SK-N-DZ (cell line): ENCODE results near the gene LRRC37A.
"Not testable (repeated sequence)": the region's sequence is repeated elsewhere in the genome, so short reads cannot be mapped to it uniquely, and the experiment has no call there.

ENCODE experiments used
- DNase-seq: peaks from one replicate; pipeline ENCODE4 v3.0.0-alpha.2; 2015; ENCODE audit warnings: low spot score
- small RNA-seq, 2 experiments: library from RNA; depleted of rRNA; stranded (forward); fragments of <200 nt; gene quantifications; one replicate each; pipeline ENCODE3, GENCODE V24; 2014

LRRC37A gene

DNA sequence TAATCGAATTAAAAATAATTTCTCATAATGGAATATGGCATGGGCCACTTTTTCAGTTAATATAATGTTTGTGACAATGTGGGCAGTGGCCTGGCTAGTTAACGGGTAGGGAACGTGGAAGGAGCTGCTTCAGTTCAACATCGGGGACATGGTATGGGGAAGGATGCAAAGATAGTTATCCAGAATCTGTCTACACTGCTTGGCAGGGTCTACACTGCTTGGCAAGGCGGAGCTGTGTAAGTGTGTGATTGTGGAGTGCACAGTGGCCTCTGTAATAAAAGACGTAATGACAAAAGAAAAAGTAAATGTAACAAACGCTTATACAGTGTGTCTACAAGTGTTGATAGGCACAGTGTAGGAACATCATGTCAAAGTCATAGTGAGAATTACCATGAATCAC, 7.3 kb upstream of the LRRC37A start:
- not testable (repeated sequence) for DNase-seq

DNA sequence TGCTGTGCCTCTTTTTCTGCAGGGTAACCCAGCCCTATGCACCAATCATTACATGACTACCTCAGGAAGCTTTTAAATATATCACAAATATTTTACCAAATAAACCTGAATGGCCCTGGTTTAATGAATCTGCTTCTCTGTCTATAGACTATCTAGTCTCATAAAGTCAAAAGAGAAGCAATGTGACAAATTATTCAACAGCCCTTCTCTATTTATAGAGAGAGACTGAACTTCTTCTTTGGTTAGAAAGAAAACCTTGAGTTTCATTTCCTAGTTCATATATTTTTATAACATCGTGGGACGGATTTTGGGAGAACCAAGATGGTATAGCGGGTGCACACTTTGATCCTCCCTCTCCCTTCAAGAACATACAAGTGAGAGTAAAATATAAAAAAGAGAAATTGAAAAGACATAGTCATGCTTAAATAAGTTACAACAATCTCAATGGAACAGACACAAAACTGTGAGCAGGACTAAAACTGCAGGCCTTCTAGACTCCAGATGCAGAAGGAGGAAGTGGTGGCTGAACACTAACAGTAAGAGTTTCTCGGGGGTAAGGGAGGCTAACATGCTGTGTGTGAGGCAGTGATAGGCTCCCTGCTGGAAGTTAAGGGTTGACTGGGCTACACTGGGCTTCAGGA, 3.9 kb upstream of the LRRC37A start:
- not testable (repeated sequence) for DNase-seq

DNA sequence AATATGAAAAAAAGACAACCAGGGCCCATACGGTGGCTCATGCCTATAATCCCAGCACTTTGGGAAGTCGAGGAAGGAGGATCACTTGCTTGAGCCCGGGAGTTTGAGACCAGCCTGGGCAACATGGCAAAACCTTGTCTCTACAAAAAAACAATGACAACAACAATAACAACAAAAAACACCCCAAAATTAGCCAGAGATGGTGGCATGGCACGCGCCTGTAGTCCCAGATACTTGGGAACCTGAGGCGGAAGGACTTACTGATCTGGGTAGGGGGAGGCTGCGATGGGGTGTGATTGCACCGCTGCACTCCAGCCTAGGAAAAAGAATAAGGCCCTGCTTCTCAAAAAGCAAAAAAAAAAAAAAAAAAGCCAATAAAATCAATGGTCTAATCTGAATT, 3.3 kb upstream of the LRRC37A start:
- DNase-seq, result not testable (repeated sequence)

DNA sequence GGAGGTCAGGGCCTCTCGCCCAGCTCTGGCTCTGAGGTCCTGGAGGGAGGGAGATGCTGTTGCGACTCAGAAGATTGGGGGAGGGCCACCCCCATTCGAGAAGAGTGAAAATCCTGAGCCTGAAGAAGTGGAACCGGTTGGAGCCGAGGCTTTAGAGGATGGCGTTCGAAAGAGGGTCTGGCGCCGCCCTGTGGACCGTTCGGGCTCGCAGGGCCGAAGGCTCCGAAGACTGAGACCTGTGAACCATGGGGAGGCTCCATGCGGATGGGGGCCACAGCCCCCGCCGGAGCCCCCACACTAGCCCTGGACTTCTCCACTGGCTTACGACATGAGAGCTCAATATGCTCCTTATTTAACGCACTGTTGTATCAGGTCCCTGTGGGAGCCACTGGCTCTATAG, 46.3 kb downstream of the LRRC37A start:
- DNase-seq, result not testable (repeated sequence)

DNA sequence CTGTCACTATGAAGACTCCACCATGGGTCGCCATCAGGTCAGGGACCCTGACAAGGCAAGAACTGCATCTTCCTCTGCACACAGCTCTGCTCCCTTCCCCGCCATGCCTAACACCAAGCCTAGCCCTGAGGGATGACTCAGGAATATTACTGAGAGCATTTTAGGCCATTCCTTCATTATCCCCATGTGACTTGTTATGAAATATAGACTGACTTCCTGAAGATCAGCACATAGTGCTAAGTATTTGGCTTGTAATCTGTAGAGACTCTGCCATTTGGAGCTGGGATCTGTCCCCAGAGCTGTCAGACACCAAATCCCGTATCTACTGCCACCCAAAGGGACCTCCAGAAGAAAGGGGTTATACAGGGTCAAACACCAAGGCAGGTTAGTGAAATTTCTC, 47.2 kb downstream of the LRRC37A start:
- DNase-seq, result not testable (repeated sequence)

DNA sequence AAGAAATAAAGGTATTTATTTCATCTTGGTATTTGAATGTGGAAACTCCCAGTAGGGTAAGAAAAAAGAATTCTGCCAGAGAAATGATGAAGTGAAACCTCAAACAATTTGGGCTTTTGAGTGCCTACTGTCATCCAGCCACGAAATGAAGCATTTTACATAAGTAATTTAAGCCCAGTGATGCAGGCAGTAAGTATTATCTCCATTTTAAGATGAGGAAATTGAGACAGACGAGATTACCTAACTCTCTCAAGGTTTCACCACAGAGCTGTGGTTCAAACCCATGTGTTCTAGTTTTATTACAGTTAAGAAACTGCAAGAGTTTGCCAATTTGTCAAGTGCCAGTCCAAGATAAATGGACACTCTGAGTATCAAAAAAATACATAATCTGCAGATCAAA, 53.4 kb downstream of the LRRC37A start:
- not testable (repeated sequence) for DNase-seq

DNA sequence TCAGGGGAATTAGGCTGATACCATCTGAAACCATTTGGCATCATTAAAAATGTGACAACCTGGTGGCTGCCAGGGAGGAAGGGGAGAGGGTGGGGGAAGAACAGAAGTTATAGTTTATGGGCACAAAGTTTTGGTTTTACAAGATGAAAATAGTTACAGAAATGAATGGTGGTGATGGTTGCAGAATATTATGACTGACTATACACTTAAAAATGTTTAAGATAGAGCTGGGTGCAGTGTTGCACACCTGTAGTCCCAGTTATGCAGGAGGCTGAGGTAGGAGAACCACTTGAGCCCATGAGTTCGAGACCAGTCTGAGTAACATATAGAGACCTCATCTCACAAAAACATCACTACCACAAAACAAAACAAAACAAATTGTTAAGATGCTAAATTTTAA, 54.1 kb downstream of the LRRC37A start:
- DNase-seq, result not testable (repeated sequence)

DNA sequence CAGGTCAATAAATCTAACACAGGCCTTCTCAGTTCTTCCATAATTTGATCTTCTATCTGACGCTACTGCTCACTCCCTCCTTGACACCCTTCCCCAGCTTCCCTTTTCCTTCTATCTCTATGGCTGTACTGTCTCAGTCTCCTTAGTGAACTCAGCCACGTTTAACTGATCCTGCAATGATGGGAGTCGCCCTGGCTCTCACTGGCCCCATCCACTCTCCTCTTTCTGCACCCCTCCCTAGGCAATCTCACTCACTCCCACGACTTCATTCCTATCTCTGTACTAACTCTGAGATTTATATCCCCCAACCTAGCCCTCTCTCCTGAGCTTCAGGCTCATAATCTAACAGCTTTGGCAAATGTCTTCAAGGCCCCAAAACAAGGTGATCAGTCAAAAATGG, 58.9 kb downstream of the LRRC37A start:
- DNase-seq, result not testable (repeated sequence)

DNA sequence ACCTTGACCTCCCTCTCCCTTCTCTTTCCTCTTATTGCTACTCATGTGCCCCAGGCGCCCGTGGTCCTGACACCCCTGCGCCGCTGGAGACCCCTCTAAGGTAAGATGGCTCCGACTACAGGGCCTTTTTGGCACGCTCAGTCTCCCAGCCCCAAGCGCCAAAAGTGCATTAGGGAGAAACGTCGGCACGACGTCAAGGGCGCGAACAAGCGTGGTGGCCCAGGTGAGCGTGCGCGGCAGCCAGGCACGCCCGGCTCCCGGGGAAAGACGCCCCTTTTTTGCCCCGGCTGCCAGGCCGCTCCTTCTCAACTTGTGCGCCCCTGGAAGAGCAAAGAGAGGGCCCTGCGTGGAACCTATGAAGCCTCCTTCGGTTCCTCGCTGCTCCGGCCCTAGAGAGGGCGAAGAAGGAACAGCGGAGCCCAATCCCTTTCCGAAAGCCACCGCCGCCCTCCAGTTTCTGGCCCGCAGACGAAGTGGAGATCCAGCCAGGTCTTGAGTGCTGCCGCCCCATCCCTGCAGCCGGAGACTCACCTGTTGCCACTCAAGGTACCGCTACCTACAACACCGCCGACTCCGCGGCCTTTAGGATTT, 66.3 kb downstream of the LRRC37A start:
- not testable (repeated sequence) for DNase-seq

DNA sequence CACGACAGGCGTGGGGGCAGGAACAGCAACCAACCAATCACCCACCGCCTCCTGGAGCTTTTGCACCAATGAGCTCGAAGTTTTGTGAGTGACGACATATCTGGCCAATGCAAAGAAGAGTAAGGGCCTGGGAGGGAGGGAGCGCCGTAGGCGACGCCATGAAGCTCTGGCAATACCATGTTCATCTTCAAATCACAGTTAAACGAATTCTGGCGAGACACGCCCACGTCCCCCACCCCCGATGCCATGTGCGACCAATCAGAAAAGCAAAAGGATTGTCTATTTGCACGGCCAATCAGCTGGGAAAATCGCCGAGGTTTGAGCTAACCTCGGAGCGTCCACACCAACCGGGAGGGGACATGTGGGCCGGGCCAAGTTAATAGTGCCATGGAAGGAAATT, 66.8 kb downstream of the LRRC37A start, which contains the start of gene ARL17B:
ARL17B (minus strand) TSS at position 12 of the 400 bp plus-strand sequence. CDS start 3,369 bp downstream, outside the sequence.
- not testable (repeated sequence) for DNase-seq

DNA sequence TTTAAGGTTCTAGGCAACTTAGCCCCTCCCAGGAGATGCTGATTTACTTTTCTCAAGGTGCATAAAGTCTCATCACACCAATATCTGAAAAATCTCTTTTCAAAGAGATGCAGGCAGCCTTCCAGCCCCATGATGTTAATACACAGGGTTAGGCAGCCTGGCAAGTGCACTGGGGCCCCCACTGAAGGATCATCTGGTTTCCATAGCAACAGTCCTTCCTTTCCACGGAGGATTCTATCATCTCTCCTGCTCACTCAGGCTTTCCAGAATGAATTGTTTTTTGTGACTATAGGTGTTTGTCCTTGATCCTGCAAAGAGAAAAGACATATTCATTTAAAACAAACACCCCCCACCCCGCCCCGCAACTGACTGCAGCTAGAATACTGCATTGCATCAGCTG, 72.6 kb downstream of the LRRC37A start:
- not testable (repeated sequence) for DNase-seq

DNA sequence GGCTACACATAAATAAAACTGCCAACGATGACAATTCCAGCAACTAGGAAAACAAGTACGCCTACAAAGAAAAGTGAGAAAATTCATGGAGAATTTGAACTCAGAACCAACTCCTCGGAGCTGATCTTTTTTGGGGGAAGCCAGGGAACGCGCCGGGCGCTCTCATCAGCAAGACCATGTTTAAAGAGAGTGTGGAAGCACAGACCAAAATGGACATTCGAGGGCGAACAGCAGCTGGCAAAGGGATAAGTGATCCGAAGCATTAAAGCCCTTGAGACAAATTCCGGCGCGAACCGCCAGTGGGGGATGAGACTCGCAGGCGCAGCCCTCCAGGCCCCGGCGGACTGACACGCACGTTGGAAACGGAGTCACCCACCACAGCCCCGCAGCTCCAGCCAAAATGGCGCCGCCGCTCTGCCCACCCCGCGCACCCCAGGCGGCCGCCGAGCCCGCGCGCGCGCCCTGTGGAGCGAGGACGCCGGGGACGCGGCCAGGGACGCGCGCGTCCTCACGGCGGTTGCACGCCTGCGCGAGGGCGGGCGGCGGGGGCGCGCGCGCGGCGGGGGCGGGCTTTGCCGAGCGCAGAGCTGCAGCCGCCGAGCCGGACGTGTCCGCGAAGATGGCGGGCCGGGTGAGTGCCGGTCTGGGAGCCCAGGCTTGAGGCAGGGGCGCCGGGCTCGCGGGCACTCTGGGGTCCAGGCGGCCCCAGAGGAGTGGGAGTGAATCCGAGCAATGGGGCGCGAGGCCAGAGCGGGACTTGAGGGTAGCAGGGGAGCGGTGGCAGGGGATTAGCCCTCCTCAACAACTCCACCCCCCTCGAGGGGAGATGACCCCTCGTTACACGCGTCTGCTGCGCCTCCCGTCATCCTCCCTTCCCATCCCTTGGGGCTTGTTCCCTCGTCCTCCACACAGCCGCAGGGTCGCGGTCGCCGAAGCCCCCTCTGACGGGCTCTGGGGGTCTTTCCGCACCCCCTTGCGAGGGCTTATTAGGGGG, 77.6 kb downstream of the LRRC37A start:
- DNase-seq, result not testable (repeated sequence)

DNA sequence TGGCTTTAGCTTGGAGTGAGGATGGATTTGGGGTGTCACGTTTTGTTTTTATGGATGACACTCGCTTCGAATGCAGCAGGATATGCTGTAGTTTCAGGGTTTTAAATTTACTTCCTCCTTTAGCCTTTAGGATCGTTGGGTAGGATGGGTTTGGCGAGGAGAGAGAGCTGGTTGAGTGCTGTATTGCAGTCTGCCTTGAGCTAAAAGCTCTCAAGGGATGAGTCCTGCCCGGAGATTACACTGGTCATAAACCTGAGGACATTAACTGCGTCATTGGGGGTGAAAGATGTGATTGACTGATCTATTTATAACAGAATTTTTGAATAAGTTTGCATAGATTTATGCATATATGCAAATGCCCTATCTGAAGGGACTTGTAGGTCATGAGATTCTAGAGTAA, 78.5 kb downstream of the LRRC37A start:
- DNase-seq, result not testable (repeated sequence)

DNA sequence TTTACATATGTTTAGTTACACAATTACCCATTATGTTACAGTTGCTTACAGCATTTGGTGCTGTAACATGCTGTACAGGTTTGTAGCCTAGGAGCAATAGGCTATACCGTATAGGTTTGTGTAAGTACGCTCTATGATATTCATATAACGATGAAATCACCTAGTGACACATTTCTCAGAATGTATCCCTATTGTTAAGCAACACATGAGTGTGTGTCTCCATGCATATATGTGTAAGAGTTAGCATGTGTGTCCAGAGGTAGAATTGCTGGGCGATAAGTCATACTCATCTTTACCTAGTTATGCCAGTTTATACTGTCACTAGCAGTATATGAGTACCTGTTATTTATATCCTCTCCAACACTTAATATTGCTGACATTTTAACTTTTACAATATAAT, 88.2 kb downstream of the LRRC37A start:
- not testable (repeated sequence) for DNase-seq

DNA sequence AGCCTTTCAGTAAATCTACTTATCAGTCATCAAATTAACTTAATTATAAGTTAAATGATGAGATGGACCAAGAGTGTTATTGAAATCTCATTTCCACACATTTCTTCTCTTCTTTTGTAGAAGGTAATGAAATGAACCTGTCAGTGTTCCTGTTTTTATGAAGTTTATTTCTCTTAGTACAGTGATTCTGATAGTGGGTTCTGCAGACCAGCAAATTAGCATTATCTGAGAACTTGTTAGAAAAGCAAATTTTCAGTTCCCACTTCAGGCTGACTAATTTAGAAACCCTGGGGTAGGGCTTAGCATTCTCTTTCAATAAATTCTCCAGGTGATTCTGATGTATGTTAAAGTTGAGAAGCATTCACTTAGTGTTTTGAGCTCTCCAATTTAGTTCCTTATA, 90.6 kb downstream of the LRRC37A start:
- DNase-seq, result not testable (repeated sequence)

Small RNAs within 50 kb of the gene (small RNA-seq; reads per million reads assigned to genes)
- gene RN7SL656P, result 0 reads per million in 2 experiments
